ENCODE results near the gene TSN. TPM values are rescaled to one million over a fixed set of nuclear protein-coding genes. Genes with fewer than 3 reads are reported as not detected.

Gene TSN
- total and polyA plus RNA-seq, 2 experiments from 2014 or later = 62.5 to 94.8 TPM

DNA sequence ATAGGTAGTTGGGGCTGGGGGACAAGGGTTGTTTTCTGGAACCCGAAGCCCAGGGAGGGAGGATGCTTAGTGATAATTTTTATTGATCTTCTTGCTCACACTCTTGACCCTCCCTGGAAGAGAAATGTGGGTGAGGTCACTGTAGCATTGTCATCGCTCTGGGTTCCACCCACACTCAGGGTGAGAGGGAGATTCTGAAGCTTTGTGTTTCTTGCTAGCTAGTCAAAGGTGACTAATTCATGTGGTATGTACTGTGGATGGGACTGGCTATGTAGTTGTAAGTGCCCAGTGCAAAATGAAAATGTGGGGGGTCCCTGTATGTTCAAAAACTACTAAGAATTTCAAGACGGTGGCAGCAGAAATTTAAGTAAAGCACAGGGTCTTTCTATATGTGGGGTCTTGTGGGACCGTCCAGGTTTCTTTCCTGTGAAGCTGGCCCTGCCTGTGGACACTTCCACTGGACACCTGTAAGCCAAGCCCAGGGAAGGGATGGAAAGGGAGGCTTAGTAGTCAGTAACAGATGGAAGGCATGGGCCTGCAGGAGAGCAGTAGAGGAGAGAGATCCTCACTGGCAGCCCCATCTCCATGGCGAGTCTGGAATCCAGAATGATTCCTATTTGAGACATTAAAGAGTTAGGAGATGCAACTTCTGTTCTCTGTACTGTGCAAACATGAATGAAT is 35.0 kb downstream of the TSN start (continued):
- no peak for TF ChIP-seq NANOG (IDR thresholded peaks at IDR 0.05; ENCODE audit: borderline replicate concordance)
- TF ChIP-seq CREB1 (CRISPR knock-in tag; IDR thresholded peaks at IDR 0.05; ENCODE audit: low read depth) = no peak
- TF ChIP-seq, protein P1, sequence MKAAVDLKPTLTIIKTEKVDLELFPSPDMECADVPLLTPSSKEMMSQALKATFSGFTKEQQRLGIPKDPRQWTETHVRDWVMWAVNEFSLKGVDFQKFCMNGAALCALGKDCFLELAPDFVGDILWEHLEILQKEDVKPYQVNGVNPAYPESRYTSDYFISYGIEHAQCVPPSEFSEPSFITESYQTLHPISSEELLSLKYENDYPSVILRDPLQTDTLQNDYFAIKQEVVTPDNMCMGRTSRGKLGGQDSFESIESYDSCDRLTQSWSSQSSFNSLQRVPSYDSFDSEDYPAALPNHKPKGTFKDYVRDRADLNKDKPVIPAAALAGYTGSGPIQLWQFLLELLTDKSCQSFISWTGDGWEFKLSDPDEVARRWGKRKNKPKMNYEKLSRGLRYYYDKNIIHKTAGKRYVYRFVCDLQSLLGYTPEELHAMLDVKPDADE (IDR thresholded peaks at IDR 0.05) = no peak
- TF ChIP-seq, protein P2, sequence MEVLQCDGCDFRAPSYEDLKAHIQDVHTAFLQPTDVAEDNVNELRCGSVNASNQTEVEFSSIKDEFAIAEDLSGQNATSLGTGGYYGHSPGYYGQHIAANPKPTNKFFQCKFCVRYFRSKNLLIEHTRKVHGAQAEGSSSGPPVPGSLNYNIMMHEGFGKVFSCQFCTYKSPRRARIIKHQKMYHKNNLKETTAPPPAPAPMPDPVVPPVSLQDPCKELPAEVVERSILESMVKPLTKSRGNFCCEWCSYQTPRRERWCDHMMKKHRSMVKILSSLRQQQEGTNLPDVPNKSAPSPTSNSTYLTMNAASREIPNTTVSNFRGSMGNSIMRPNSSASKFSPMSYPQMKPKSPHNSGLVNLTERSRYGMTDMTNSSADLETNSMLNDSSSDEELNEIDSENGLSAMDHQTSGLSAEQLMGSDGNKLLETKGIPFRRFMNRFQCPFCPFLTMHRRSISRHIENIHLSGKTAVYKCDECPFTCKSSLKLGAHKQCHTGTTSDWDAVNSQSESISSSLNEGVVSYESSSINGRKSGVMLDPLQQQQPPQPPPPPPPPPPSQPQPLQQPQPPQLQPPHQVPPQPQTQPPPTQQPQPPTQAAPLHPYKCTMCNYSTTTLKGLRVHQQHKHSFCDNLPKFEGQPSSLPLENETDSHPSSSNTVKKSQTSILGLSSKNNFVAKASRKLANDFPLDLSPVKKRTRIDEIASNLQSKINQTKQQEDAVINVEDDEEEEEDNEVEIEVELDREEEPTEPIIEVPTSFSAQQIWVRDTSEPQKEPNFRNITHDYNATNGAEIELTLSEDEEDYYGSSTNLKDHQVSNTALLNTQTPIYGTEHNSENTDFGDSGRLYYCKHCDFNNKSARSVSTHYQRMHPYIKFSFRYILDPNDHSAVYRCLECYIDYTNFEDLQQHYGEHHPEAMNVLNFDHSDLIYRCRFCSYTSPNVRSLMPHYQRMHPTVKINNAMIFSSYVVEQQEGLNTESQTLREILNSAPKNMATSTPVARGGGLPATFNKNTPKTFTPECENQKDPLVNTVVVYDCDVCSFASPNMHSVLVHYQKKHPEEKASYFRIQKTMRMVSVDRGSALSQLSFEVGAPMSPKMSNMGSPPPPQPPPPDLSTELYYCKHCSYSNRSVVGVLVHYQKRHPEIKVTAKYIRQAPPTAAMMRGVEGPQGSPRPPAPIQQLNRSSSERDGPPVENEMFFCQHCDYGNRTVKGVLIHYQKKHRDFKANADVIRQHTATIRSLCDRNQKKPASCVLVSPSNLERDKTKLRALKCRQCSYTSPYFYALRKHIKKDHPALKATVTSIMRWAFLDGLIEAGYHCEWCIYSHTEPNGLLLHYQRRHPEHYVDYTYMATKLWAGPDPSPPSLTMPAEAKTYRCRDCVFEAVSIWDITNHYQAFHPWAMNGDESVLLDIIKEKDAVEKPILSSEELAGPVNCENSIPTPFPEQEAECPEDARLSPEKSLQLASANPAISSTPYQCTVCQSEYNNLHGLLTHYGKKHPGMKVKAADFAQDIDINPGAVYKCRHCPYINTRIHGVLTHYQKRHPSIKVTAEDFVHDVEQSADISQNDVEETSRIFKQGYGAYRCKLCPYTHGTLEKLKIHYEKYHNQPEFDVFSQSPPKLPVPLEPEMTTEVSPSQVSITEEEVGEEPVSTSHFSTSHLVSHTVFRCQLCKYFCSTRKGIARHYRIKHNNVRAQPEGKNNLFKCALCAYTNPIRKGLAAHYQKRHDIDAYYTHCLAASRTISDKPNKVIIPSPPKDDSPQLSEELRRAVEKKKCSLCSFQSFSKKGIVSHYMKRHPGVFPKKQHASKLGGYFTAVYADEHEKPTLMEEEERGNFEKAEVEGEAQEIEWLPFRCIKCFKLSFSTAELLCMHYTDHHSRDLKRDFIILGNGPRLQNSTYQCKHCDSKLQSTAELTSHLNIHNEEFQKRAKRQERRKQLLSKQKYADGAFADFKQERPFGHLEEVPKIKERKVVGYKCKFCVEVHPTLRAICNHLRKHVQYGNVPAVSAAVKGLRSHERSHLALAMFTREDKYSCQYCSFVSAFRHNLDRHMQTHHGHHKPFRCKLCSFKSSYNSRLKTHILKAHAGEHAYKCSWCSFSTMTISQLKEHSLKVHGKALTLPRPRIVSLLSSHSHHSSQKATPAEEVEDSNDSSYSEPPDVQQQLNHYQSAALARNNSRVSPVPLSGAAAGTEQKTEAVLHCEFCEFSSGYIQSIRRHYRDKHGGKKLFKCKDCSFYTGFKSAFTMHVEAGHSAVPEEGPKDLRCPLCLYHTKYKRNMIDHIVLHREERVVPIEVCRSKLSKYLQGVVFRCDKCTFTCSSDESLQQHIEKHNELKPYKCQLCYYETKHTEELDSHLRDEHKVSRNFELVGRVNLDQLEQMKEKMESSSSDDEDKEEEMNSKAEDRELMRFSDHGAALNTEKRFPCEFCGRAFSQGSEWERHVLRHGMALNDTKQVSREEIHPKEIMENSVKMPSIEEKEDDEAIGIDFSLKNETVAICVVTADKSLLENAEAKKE (CRISPR knock-in tag; IDR thresholded peaks at IDR 0.05) = no peak
- TF ChIP-seq EZH2 (IDR thresholded peaks at IDR 0.05; ENCODE audit: low read depth, unreplicated experiment) = no peak

GRCh38 chr2:121791290-121791689 is 35.8 kb downstream of the TSN start:
- H3K4me1 ChIP-seq (ENCODE audit: insufficient read depth) = peaks cover 34% of the 10 kb centered on the region
- H3K4me3 Mint-ChIP-seq = peak overlapping the region; percentile 15
- peak overlapping the region; percentile 2; the same call in 1 of the 2 replicates for H3K27ac Mint-ChIP-seq
- ATAC-seq = peak; percentile 86
- H3K4me3 ChIP-seq = peak overlapping the region; percentile 5
- TF ChIP-seq, protein P1 (IDR thresholded peaks at IDR 0.05) = peak; percentile 60; the same call in 1 of the 2 replicates
- TF ChIP-seq ZNF331 (CRISPR knock-in tag; IDR thresholded peaks at IDR 0.05; ENCODE audit: low read depth) (no peak), NANOG (IDR thresholded peaks at IDR 0.05; ENCODE audit: borderline replicate concordance) (peak; percentile 54)
- H2AFZ ChIP-seq = no peak overlapping the region
- H3K27ac ChIP-seq (ENCODE audit: low read depth) = peak overlapping the region; percentile 93
- H3K27me3 Mint-ChIP-seq (ENCODE audit: insufficient read depth, low read depth, poor library complexity) = peaks cover 9% of the 10 kb centered on the region
- H3K36me3 Mint-ChIP-seq (ENCODE audit: low read depth) = no peaks in the 10 kb centered on the region; the same call in 2 of the 3 replicates
- DNase-seq (ENCODE audit: low spot score) = peak; percentile 83
- H3K9me2 ChIP-seq (ENCODE audit: insufficient read depth) = no peaks in the 10 kb centered on the region
- no peaks in the 10 kb centered on the region for H3K27me3 ChIP-seq (ENCODE audit: insufficient read depth)
- H3K79me2 ChIP-seq (replicated peaks; ENCODE audit: insufficient read depth) = no peaks in the 10 kb centered on the region
- peaks cover 9% of the 10 kb centered on the region; the same call in 2 of the 3 replicates for H3K9me3 Mint-ChIP-seq
- peaks cover 33% of the 10 kb centered on the region for H3K4me1 Mint-ChIP-seq
- H4K20me1 ChIP-seq (replicated peaks; ENCODE audit: insufficient read depth) = no peaks in the 10 kb centered on the region
- peak overlapping the region; percentile 39 for H3K4me2 ChIP-seq
- no peaks in the 10 kb centered on the region; the same call in 1 of the 2 replicates for H3F3A ChIP-seq (replicated peaks; ENCODE audit: low read depth)
- H3K36me3 ChIP-seq (ENCODE audit: insufficient read depth) = no peaks in the 10 kb centered on the region

Data from GM23338 (cell line).